Gastroesophageal sphincter (tissue), 3 donors: ENCODE measurements around the gene IDH3A.

Source experiments
- CTCF ChIP-seq, 4 experiments: fragments of 200-600 bp in 2 of 4; fragments of 450-650 bp in 2 of 4; sonication (generic) in 1 of 4; IDR thresholded peaks; one replicate each; pipeline ENCODE4 v1.5.1; 2017 to 2019; ENCODE audit warnings: antibody characterized with exemption in 4 of 4, mild to moderate bottlenecking in 2 of 4, moderate library complexity in 2 of 4
- POLR2A ChIP-seq, 2 donors: fragments of 450-650 bp; IDR thresholded peaks; one replicate each; pipeline ENCODE4 v1.6.1; 2017; ENCODE audit warnings: antibody characterized with exemption in 2 of 2, mild to moderate bottlenecking in 2 of 2, moderate library complexity in 1 of 2
- POLR2AphosphoS5 ChIP-seq: sonication (generic); formaldehyde crosslinking; IDR thresholded peaks from one replicate; pipeline ENCODE4 v1.6.1; 2017; ENCODE audit warnings: antibody characterized with exemption

GRCh38 chr15:78100886-78101285, 48.3 kb upstream of the IDH3A start:
- TF ChIP-seq CTCF (IDR thresholded peaks at IDR 0.05), result no peak
- no peak for TF ChIP-seq POLR2A (IDR thresholded peaks at IDR 0.05)
- no peak for TF ChIP-seq POLR2AphosphoS5
